Raji (cell line): Measurements from ENCODE around the gene FHL5.

Experiments used
- POLR2A ChIP-seq: IDR thresholded peaks from 2 replicates; pipeline ENCODE4 v1.6.1; 2011; ENCODE audit warnings: low read depth, low read length, control low read depth; ENCODE audit not compliant: insufficient read depth

FHL5 gene

GRCh38 chr6:96651816-96652215 lies 88.9 kb downstream of the FHL5 start:
- no peak for TF ChIP-seq POLR2A

GRCh38 chr6:96652552-96652951 lies 89.6 kb downstream of the FHL5 start:
- TF ChIP-seq POLR2A: no peak

GRCh38 chr6:96653181-96653580 lies 90.3 kb downstream of the FHL5 start:
- TF ChIP-seq POLR2A: no peak

GRCh38 chr6:96656567-96656966 lies 93.6 kb downstream of the FHL5 start:
- TF ChIP-seq POLR2A: no peak

- no peak for TF ChIP-seq POLR2A
Observed at GRCh38 chr6:96657344-96657743, 94.4 kb downstream of the FHL5 start.

GRCh38 chr6:96659084-96659845 lies 96.3 kb downstream of the FHL5 start:
- no peak for TF ChIP-seq POLR2A
